HG02610 (cell line): ENCODE results near the gene PKD2.
"Not testable (repeated sequence)": the region's sequence is repeated elsewhere in the genome, so short reads cannot be mapped to it uniquely, and the experiment has no call there.

Source experiments
- ATAC-seq: cut with Tn5 transposase; IDR thresholded peaks from one replicate; pipeline ENCODE4 v1.9.1; 2021; ENCODE audit warnings: mild to moderate bottlenecking, moderate library complexity; ENCODE audit not compliant: unreplicated experiment

The PKD2 gene

DNA sequence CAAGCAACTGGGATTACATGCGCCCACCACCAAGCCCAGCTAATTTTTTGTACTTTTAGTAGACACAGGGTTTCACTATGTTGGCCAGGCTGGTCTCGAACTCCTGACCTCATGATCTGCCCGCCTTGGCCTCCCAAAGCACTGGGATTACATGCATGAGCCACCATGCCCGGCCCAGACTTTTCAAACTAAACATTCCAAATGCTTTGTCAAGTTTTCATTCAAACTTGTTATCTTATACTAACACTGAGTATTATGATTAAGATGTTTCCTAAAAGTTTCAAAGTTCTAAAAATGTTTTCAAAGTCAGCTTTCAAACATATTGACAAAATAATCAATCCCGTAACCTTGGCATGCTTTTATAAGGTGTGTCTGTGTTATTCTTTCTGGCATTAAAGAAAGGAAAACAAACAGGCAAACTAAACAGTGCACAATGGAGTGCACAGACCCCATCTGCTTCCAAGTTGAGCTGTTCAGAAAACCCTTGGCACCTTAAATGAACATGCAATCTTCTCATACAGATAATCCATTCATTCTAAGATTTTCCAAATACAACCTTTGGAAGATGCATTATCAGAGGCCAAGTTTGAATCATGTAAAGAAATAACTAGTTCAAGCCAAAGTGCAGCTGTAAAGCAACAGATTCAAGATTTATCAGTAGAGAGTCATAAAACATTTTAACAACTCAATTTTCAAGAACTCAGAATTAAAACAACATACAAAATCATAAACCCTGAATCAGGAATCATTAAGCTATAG, 101.9 kb downstream of the PKD2 start:
- no peak for ATAC-seq

- no peak for ATAC-seq
Observed at GRCh38 chr4:88110826-88111225, 103.4 kb downstream of the PKD2 start.

DNA sequence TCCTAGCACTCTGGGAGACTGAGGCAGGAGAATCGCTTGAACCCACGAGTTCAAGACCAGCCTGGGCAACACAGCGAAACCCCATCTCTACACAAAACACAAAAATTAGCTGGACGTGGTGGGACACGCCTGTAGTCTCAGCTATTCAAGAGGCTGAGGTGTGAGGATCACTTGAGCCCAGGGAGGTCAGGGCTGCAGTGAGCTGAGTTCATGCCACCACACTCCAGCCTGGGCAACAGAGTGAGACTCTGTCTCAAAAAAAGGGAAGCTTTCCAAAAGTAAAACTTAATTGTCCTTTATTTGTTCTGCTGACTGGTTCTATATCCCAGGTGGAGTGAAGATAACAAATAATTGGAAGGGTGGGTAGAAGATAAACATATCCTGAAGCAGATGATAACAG, 105.4 kb downstream of the PKD2 start:
- ATAC-seq, result no peak

DNA sequence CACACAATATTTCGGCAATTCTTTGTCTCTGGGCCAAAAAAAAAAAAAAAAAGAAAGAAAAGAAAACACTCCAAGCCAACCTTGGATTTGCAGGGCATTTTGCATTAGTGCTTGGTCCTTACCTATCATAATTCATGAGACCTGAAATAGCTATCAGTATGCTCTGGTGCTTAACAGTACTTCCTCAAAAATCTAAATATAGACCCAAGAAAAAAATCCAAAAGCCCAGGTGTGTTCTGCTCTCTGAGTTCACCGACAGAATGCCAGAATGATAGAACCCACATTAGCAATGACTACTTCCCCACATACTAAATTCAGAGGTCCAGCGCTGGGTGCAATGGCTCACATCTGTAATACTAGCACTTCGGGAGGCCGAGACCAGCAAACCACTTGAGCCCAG, 108.2 kb downstream of the PKD2 start:
- ATAC-seq, result no peak

DNA sequence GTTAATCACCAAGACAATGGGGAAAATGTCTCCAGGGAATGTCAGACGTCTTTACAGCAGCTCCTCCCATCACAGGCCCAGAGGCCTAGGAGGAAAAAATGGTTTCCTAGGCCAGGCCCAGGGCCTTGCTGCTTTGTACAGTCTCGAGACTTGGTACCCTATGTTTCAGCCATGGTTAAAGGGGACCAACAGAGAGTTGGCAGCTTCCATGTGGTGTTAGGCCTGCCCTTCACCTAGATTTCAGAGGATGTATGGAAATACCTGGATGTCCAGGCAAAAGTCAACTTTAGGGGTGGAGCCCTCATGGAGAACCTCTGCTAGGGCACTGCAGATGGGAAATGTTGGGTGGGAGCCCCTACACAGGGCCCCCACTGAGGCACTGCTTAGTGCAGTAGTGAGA, 112.5 kb downstream of the PKD2 start:
- no peak for ATAC-seq

DNA sequence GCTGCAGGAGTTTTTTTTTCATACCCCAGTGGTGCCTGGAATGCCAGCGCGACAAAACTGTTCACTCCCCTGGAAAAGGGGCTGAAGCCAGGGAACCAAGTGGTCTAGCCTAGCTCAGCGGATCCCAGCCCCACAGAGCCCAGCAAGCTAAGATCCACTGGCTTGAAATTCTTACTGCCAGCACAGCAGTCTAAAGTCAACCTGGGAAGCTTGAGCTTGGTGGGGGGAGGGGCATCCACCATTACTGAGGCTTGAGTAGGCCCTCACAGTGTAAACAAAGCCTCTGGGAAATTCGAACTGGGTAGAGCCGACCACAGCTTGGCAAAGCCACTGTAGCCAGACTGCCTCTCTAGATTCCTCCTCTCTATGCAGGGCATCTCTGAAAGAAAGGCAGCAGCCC, 114.8 kb downstream of the PKD2 start:
- not testable (repeated sequence) for ATAC-seq
